DOHH2 (cell line): ENCODE measurements around the gene PPP2R2C.

ENCODE experiments used
- H3F3A ChIP-seq: fragments of 200-600 bp; sonication (generic), shearing (Covaris generic); 2 replicates; pipeline ENCODE4 v1.6.0; 2016; ENCODE audit warnings: antibody characterized with exemption, mild to moderate bottlenecking; ENCODE audit not compliant: control insufficient read depth, insufficient read depth
- H3K27ac ChIP-seq: fragments of 200-600 bp; sonication (generic); 2 replicates; pipeline ENCODE4 v1.5.1; 2014; ENCODE audit warnings: low read depth, mild to moderate bottlenecking, low read length, moderate library complexity
- H3K27me3 ChIP-seq: fragments of 200-600 bp; sonication (generic); 2 replicates; pipeline ENCODE4 v1.6.1; 2014; ENCODE audit warnings: mild to moderate bottlenecking, low read length, mixed read lengths; ENCODE audit not compliant: control insufficient read depth
- H3K36me3 ChIP-seq: fragments of 200-600 bp; sonication (generic); 2 replicates; pipeline ENCODE4 v1.6.1; 2014; ENCODE audit warnings: mild to moderate bottlenecking, low read length, moderate library complexity, mixed read lengths; ENCODE audit not compliant: control insufficient read depth
- H3K4me1 ChIP-seq: fragments of 200-600 bp; sonication (generic); 2 replicates; pipeline ENCODE4 v1.6.1; 2014; ENCODE audit warnings: mild to moderate bottlenecking, low read length, mixed read lengths; ENCODE audit not compliant: control insufficient read depth
- H3K4me2 ChIP-seq: fragments of 200-600 bp; sonication (generic); 2 replicates; pipeline ENCODE4 v1.6.0; 2014; ENCODE audit warnings: mild to moderate bottlenecking, low read length, moderate library complexity
- H3K4me3 ChIP-seq: fragments of 200-600 bp; sonication (generic); 2 replicates; pipeline ENCODE4 v1.5.1; 2014; ENCODE audit warnings: mild to moderate bottlenecking, low read length, mixed read lengths
- H3K79me2 ChIP-seq: fragments of 200-600 bp; sonication (generic); 2 replicates; pipeline ENCODE4 v1.6.1; 2014; ENCODE audit warnings: mild to moderate bottlenecking, low read length, mixed read lengths; ENCODE audit not compliant: control insufficient read depth
- H3K9me2 ChIP-seq: fragments of 200-600 bp; sonication (generic); replicated peaks from 2 replicates; pipeline ENCODE4 v1.6.1; 2014; ENCODE audit warnings: mild to moderate bottlenecking, low read length, mixed read lengths; ENCODE audit not compliant: control insufficient read depth
- H3K9me3 ChIP-seq: fragments of 200-600 bp; sonication (generic); 2 replicates; pipeline ENCODE4 v1.6.1; 2014; ENCODE audit warnings: antibody characterized with exemption, low read length, mixed read lengths; ENCODE audit not compliant: control insufficient read depth, insufficient read depth
- H4K20me1 ChIP-seq: fragments of 200-600 bp; sonication (generic); 2 replicates; pipeline ENCODE4 v1.6.0; 2014; ENCODE audit warnings: low read depth, mild to moderate bottlenecking, antibody characterized with exemption, low read length, moderate library complexity; ENCODE audit not compliant: control insufficient read depth, insufficient read depth
- CTCF ChIP-seq: fragments of 200-600 bp; sonication (generic); IDR thresholded peaks from one replicate; pipeline ENCODE4 v1.5.1; 2014; ENCODE audit warnings: antibody characterized with exemption, mild to moderate bottlenecking, low read depth, low read length; ENCODE audit not compliant: poor library complexity, severe bottlenecking
- EZH2phosphoT487 ChIP-seq: fragments of 200-600 bp; sonication (generic); IDR thresholded peaks from 2 replicates; pipeline ENCODE4 v1.6.1; 2017; ENCODE audit warnings: borderline replicate concordance, mild to moderate bottlenecking, antibody characterized with exemption, low read length, moderate library complexity, mixed read lengths

The PPP2R2C gene

GRCh38 chr4:6328526-6328925, 143.9 kb downstream of the PPP2R2C start:
- Histone ChIP-seq H3K79me2 (no peaks in the 10 kb centered on the region), H3K9me2 (no peaks in the 10 kb centered on the region), H3K9me3 (no peaks in the 10 kb centered on the region), H3K4me3 (no peak overlapping the region), H3K27ac (no peak overlapping the region), H4K20me1 (no peaks in the 10 kb centered on the region), H3K4me2 (no peak overlapping the region), H3K36me3 (no peaks in the 10 kb centered on the region), H3K4me1 (no peaks in the 10 kb centered on the region), H3F3A (no peaks in the 10 kb centered on the region), H3K27me3 (no peaks in the 10 kb centered on the region)
- TF ChIP-seq EZH2phosphoT487 (no peak), CTCF (no peak)

- no peaks in the 10 kb centered on the region for H3K27me3 ChIP-seq
- no peaks in the 10 kb centered on the region for H4K20me1 ChIP-seq
- no peaks in the 10 kb centered on the region for H3K9me2 ChIP-seq
- H3K9me3 ChIP-seq, result no peaks in the 10 kb centered on the region
- H3K4me1 ChIP-seq, result no peaks in the 10 kb centered on the region
- H3F3A ChIP-seq, result no peaks in the 10 kb centered on the region
- no peaks in the 10 kb centered on the region for H3K36me3 ChIP-seq
- TF ChIP-seq CTCF (peak; percentile 92), EZH2phosphoT487 (no peak)
- H3K79me2 ChIP-seq, result no peaks in the 10 kb centered on the region
- no peak overlapping the region for H3K4me3 ChIP-seq
- H3K4me2 ChIP-seq, result no peak overlapping the region
- H3K27ac ChIP-seq, result no peak overlapping the region
Measured at GRCh38 chr4:6327220-6327917, 145.0 kb downstream of the PPP2R2C start.

GRCh38 chr4:6326312-6327060, 145.9 kb downstream of the PPP2R2C start:
- Histone ChIP-seq H3K4me1 (no peaks in the 10 kb centered on the region), H3K27ac (no peak overlapping the region), H3K4me2 (no peak overlapping the region), H3K79me2 (no peaks in the 10 kb centered on the region), H3K9me3 (no peaks in the 10 kb centered on the region), H4K20me1 (no peaks in the 10 kb centered on the region), H3K27me3 (no peaks in the 10 kb centered on the region), H3F3A (no peaks in the 10 kb centered on the region), H3K4me3 (no peak overlapping the region), H3K9me2 (no peaks in the 10 kb centered on the region), H3K36me3 (no peaks in the 10 kb centered on the region)
- TF ChIP-seq CTCF (no peak), EZH2phosphoT487 (no peak)
